Prostate gland (tissue), 2 donors: ENCODE data around the gene RRP36. TPM values are rescaled to one million over a fixed set of nuclear protein-coding genes. Genes with fewer than 3 reads are reported as not detected.
A peak's percentile ranks its signal among the peaks of the same experiment; 100 is the strongest.

Experiments used
- DNase-seq: peaks from one replicate; pipeline ENCODE4 v3.0.0-alpha.2; 2019; ENCODE audit warnings: low spot score
- H3K27ac ChIP-seq, 2 donors: fragments of 200-600 bp; sonication (generic); 2 replicates each; pipeline ENCODE4 v1.5.1; 2017 to 2019
- H3K27me3 ChIP-seq: fragments of 200-600 bp; sonication (generic); replicated peaks from 2 replicates; pipeline ENCODE4 v1.5.1; 2019; ENCODE audit not compliant: insufficient read depth
- H3K36me3 ChIP-seq, 2 donors: fragments of 200-600 bp; sonication (generic); 1 replicate in 1 of 2; 2 replicates in 1 of 2; pipeline versions ENCODE4 v1.5.1 to v1.8.1; 2017 to 2019
- H3K4me1 ChIP-seq: fragments of 200-600 bp; sonication (generic); replicated peaks from 2 replicates; pipeline ENCODE4 v1.5.1; 2019
- H3K4me3 ChIP-seq, 2 donors: fragments of 200-600 bp; sonication (generic); 2 replicates each; pipeline ENCODE4 v1.5.1; 2017 to 2019
- H3K9me3 ChIP-seq: fragments of 200-600 bp; sonication (generic); 2 replicates; pipeline ENCODE4 v1.5.1; 2017
- POLR2A ChIP-seq: fragments of 450-650 bp; IDR thresholded peaks from one replicate; pipeline ENCODE4 v1.6.1; 2016; ENCODE audit warnings: antibody characterized with exemption, mild to moderate bottlenecking
- POLR2AphosphoS5 ChIP-seq: sonication (generic); formaldehyde crosslinking; IDR thresholded peaks from one replicate; pipeline ENCODE4 v1.6.1; 2017; ENCODE audit warnings: antibody characterized with exemption
- WGBS: methylation state at CpG from one replicate; pipeline ENCODE4 v1.1.5; 2018; 5-methylcytosine and 5-hydroxymethylcytosine counted together
- intact Hi-C: fragments of 100-400 bp; cut with DNase I; formaldehyde crosslinking; loops from one replicate; pipeline ENCODE4 v1.14.2; 2022
- total RNA-seq, 2 donors: library from RNA; depleted of rRNA; stranded (reverse); fragments of >200 nt; gene quantifications; one replicate each; pipeline ENCODE4 v1.1.0, GENCODE V29; 2016
- TF ChIP-seq, protein P1 (sequence below), 4 experiments: fragments of 200-600 bp in 2 of 4; fragments of 450-650 bp in 2 of 4; sonication (generic) in 2 of 4; IDR thresholded peaks; 1 replicate in 3 of 4; 2 replicates in 1 of 4; pipeline ENCODE4 v1.5.1; 2016 to 2019; ENCODE audit warnings: antibody characterized with exemption in 4 of 4, mild to moderate bottlenecking in 2 of 4, moderate library complexity in 2 of 4

RRP36 gene
- total RNA-seq, 2 donors from 2014 or later: 45.1 to 50.8 TPM

DNA sequence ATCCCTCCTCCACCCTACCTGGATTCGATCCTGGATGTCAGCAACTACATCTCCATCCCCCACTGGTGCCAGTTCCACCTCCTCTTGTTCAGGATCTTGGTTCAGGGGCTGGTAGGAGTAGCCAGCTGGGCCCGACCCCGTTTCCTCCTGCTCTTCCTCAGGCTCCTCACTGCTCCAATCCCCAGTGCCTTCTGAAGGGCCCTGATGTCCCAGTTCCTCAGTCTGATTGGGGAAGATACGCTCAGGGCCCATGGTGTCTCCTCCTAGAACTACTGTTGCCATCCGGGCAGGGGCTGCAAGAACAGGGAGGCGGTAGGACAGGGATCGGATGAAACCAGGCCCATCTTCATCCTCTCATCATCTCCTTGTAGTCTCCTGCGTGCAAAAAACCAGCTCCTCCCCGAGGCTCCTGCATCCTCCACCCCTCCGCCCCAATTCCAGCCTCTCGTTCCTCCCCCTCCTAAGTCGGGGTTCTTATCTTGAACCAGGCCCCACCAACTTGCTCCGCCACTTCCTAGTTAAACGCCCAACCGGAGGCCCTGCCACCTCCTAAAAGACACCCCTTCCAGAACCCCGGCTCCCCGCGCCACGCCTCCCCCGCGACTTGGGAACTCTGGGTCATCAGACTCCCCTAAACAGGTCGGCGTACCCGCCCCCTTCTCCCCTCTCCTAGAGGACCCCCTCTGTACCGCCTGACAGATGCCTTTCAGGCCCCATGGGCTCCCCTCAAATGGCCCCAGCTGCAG, 8.2 kb upstream of the RRP36 start:
- H3K4me1 ChIP-seq: peaks cover 8% of the 10 kb centered on the region
- no peak for DNase-seq
- WGBS: 2% methylated on average over 25 of the region's 25 CpGs
- no peaks in the 10 kb centered on the region for H3K9me3 ChIP-seq
- H3K27ac ChIP-seq: peak overlapping the region; percentile 82 to 84
- TF ChIP-seq, protein P1, sequence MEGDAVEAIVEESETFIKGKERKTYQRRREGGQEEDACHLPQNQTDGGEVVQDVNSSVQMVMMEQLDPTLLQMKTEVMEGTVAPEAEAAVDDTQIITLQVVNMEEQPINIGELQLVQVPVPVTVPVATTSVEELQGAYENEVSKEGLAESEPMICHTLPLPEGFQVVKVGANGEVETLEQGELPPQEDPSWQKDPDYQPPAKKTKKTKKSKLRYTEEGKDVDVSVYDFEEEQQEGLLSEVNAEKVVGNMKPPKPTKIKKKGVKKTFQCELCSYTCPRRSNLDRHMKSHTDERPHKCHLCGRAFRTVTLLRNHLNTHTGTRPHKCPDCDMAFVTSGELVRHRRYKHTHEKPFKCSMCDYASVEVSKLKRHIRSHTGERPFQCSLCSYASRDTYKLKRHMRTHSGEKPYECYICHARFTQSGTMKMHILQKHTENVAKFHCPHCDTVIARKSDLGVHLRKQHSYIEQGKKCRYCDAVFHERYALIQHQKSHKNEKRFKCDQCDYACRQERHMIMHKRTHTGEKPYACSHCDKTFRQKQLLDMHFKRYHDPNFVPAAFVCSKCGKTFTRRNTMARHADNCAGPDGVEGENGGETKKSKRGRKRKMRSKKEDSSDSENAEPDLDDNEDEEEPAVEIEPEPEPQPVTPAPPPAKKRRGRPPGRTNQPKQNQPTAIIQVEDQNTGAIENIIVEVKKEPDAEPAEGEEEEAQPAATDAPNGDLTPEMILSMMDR (IDR thresholded peaks at IDR 0.05): no peak
- TF ChIP-seq POLR2A (no peak), POLR2AphosphoS5 (no peak)
- intact Hi-C loops: loop anchor here (5.0 to 10.0 kb wide), 3 partner anchors 52 to 159 kb away; partner anchors contain the start of gene SRF
- H3K4me3 ChIP-seq: peak overlapping the region; percentile 69 to 79
- no peaks in the 10 kb centered on the region for H3K27me3 ChIP-seq
- H3K36me3 ChIP-seq: peaks cover 6 to 15% of the 10 kb centered on the region in 2 donors

DNA sequence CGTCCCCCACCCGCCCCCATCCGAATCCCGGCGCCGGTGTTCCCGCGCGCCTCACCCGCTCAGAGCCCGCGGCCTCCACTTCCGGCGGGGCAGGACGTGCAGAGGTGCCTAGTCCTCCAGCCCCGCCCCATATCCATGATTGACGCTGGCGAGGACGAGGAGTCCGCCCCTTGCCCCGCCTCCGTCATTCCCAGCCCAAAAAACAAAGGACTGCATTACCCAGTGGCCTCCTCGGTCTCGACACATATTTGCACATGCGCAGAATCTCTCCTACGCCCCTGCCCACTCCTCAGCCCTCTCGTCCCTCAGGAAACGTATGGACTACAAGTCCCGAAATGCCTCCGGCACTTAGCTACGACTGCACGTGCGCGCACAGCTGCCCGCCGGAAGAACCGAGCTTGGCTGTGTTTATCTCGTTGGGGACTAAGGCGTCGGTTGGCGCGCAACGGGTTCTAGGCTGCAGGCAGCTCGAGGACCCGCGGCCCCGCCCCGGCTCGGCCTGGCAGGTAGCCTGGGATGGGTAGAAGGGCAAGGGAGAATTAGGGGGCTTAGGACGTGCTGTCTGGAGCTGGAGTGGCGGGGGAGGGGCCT, 7.5 kb upstream of the RRP36 start, which contains the start of the genes KLHDC3 and MEA1:
Gene KLHDC3 (plus strand): TSS at position 407 of the 591 bp plus-strand sequence. CDS start 2,944 bp downstream, outside the sequence.
Gene MEA1 (minus strand): TSS at position 104 of the 591 bp plus-strand sequence. CDS start 133 bp downstream, outside the sequence.
- peak; percentile 99 for DNase-seq
- intact Hi-C loops: loop anchor here (5.0 to 10.0 kb wide), 3 partner anchors 51 to 158 kb away; partner anchors contain the start of gene SRF
- WGBS: 1% methylated on average over 51 of the region's 51 CpGs
- no peaks in the 10 kb centered on the region for H3K27me3 ChIP-seq
- no peaks in the 10 kb centered on the region for H3K9me3 ChIP-seq
- peaks cover 8% of the 10 kb centered on the region for H3K4me1 ChIP-seq
- H3K27ac ChIP-seq: peak within 1 kb of the TSS; percentile 82 to 84
- peaks cover 8 to 19% of the 10 kb centered on the region in 2 donors for H3K36me3 ChIP-seq
- TF ChIP-seq, protein P1 (IDR thresholded peaks at IDR 0.05): no peak
- peak; percentile 100 for TF ChIP-seq POLR2AphosphoS5
- peak; percentile 58 for TF ChIP-seq POLR2A
- H3K4me3 ChIP-seq: peak within 1 kb of the TSS; percentile 69 to 79

DNA sequence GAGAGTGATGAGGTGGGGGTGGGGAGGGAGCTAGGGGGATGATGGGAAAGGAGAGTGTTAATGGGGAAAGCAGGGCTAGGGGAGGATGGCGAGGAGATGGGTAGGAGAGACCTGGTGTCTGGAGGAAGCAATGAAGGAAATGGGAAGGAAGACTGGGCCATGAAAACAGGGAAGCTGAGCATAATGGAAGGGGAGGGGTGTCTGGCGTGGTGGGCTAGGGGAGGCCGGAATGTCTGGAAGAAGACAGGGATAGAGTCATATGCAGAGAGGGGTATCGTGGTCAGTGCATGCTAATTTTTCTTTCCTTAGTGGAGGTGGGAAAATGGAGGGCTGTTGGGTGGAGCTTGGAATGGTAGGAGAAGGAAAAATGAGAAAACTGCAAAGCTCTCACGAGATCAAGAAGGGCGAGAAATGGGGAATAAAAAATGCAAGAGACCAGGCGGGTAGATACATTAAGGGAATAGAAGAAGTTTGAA, 7.0 kb upstream of the RRP36 start:
- Histone ChIP-seq H3K4me1 (peaks cover 8% of the 10 kb centered on the region), H3K9me3 (no peaks in the 10 kb centered on the region), H3K27me3 (no peaks in the 10 kb centered on the region), H3K27ac (peak overlapping the region; percentile 82 to 84), H3K36me3 (peaks cover 8 to 15% of the 10 kb centered on the region in 2 donors), H3K4me3 (peak overlapping the region; percentile 69 to 79)
- WGBS: 0% methylated on average over 7 of the region's 7 CpGs
- intact Hi-C loops: loop anchor here (5.0 to 10.0 kb wide), 3 partner anchors 50 to 158 kb away; partner anchors contain the start of gene SRF
- no peak for DNase-seq
- TF ChIP-seq, protein P1 (IDR thresholded peaks at IDR 0.05): no peak
- no peak for TF ChIP-seq POLR2A
- no peak for TF ChIP-seq POLR2AphosphoS5

DNA sequence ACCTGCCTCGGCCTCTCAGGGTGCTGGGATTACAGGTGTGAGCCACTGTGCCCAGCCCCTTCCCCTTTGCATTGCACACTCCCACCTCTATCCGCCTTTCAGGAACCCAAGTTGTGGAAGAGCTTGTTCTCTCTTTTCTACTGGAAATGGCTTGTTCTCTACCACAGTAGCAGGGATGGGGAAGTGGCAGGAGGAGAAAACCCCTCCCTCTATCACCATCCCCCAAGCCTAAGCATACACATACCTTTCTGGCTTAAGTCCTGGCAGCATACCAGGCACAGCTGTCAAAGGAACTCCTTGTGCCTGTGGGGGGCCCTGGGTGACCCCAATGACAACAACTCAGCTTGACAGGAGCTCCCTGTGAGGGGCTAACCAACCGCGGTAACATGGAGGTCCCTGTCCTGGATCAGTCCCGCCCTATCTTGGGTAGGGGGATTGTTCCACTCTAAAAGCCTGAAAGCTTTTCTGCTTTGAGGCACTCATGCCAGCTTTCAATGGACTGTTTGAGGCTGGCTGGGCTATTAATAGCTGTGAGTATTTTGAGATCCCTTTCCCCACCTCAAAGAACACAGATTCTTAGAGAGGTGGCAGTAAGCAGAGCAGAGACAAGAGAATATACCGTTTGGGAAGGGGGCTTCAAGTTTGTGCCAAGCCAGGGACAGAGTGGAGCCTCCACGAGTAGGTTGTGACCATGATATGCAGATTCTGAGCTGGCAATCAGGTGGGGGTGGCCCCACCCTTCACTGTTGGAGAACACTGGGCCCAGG, 5.1 kb upstream of the RRP36 start:
- Histone ChIP-seq H3K9me3 (no peaks in the 10 kb centered on the region), H3K4me3 (no peak overlapping the region), H3K27ac (no peak overlapping the region), H3K27me3 (no peaks in the 10 kb centered on the region), H3K4me1 (peaks cover 8% of the 10 kb centered on the region), H3K36me3 (peaks cover 3 to 15% of the 10 kb centered on the region in 2 donors)
- DNase-seq: no peak
- 71% methylated on average over 7 of the region's 7 CpGs for WGBS
- TF ChIP-seq POLR2AphosphoS5: no peak
- no peak for TF ChIP-seq POLR2A
- TF ChIP-seq, protein P1 (IDR thresholded peaks at IDR 0.05): no peak
- intact Hi-C loops: loop anchor here (10.0 kb wide), 1 partner anchor 48 kb away; no protein-coding TSS in a partner anchor
